Osteoblast (primary cell): Measurements from ENCODE around the gene SLC1A2. TPM values are rescaled to one million over a fixed set of nuclear protein-coding genes. Genes with fewer than 3 reads are reported as not detected.

Source experiments
- DNase-seq: peaks from one replicate; pipeline ENCODE4 v3.0.0; 2011; ENCODE audit warnings: low spot score, mixed read lengths; ENCODE audit not compliant: insufficient read length; ENCODE audit errors: missing footprints
- H2AFZ ChIP-seq: 2 replicates; pipeline ENCODE4 v1.6.0; 2011; ENCODE audit warnings: mild to moderate bottlenecking, low read length
- H3K27ac ChIP-seq: 2 replicates; pipeline ENCODE4 v1.5.1; 2011; ENCODE audit warnings: mild to moderate bottlenecking, low read depth, low read length, moderate library complexity
- H3K27me3 ChIP-seq: 2 replicates; pipeline ENCODE4 v1.6.0; 2012; ENCODE audit warnings: mild to moderate bottlenecking, control low read depth, inconsistent platforms, low read length, moderate library complexity; ENCODE audit not compliant: insufficient read depth
- H3K36me3 ChIP-seq: 2 replicates; pipeline ENCODE4 v1.5.1; 2011; ENCODE audit warnings: mild to moderate bottlenecking, low read length, control low read depth, moderate library complexity; ENCODE audit not compliant: insufficient read depth
- H3K4me1 ChIP-seq: 2 replicates; pipeline ENCODE4 v1.5.1; 2011; ENCODE audit warnings: mild to moderate bottlenecking, low read length, control low read depth, moderate library complexity; ENCODE audit not compliant: insufficient read depth
- H3K4me2 ChIP-seq: 2 replicates; pipeline ENCODE4 v1.6.0; 2011; ENCODE audit warnings: mild to moderate bottlenecking, low read length; ENCODE audit not compliant: insufficient read depth
- H3K4me3 ChIP-seq: fragments of 200-600 bp; sonication (generic); 3 replicates; pipeline ENCODE4 v1.5.1; 2012; ENCODE audit warnings: mild to moderate bottlenecking, low read length, inconsistent platforms; ENCODE audit not compliant: insufficient read depth
- H3K79me2 ChIP-seq: 2 replicates; pipeline ENCODE4 v1.6.0; 2012; ENCODE audit warnings: mild to moderate bottlenecking, low read length, control low read depth, inconsistent platforms; ENCODE audit not compliant: insufficient read depth
- H3K9me3 ChIP-seq: 2 replicates; pipeline ENCODE4 v1.5.1; 2011; ENCODE audit warnings: low read depth, low read length, control low read depth
- H4K20me1 ChIP-seq: 2 replicates; pipeline ENCODE4 v1.6.0; 2012; ENCODE audit warnings: mild to moderate bottlenecking, low read length, control low read depth; ENCODE audit not compliant: insufficient read depth
- CTCF ChIP-seq: IDR thresholded peaks from 2 replicates; pipeline ENCODE4 v1.5.1; 2011; ENCODE audit warnings: mild to moderate bottlenecking, low read depth, low read length, moderate library complexity; ENCODE audit errors: extremely low read depth
- total RNA-seq: library from RNA; depleted of rRNA; stranded (reverse); fragments of >200 nt; gene quantifications from 2 replicates; pipeline ENCODE4 v1.2.3, GENCODE V29; 2012

Gene SLC1A2
- total RNA-seq, 1 donor: 0.72 TPM

DNA sequence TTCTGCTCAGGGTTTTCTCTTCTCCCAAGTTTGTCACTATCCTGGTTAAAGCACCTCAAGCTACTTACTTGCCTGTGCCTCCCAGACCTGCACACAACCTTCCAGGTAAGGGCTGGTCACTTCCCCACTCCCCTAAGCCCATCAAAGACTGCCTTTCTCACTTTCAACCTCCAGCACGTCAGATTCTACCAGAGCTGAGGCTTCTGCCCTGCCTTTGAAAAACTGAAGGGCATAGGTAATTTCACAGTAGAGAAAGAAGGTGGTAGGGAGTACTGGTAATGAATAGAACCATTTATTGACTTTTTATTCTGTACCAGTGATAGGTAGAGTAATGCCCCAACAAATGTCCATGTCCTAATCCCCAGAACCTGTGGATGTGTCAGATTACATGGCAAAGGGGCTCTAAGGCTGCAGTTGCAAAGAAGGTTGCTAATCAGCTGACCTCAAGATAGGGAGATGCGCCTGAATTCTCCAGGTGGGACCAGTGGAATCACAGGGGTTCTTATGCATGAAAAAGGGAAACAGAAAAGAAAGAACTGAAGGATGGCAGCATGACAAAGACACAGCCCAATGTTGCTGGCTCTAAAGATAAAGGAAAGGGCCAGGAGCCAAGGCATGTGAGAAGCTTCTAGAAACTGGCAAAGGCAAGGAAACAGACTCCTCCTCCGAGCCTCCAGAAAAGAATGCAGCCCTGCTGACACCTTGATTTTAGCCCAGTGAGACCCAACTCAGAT is 89.0 kb downstream of the SLC1A2 start:
- H3K4me1 ChIP-seq: no peaks in the 10 kb centered on the region
- H3K4me2 ChIP-seq: no peak overlapping the region
- H4K20me1 ChIP-seq: no peaks in the 10 kb centered on the region
- no peak for DNase-seq
- no peak overlapping the region for H3K27ac ChIP-seq
- H3K4me3 ChIP-seq: no peak overlapping the region
- no peak for TF ChIP-seq CTCF
- no peaks in the 10 kb centered on the region for H3K27me3 ChIP-seq
- H3K9me3 ChIP-seq: no peaks in the 10 kb centered on the region
- H3K36me3 ChIP-seq: no peaks in the 10 kb centered on the region
- no peaks in the 10 kb centered on the region for H3K79me2 ChIP-seq
- H2AFZ ChIP-seq: no peak overlapping the region

- DNase-seq: no peak
- H3K4me1 ChIP-seq: peaks cover 9% of the 10 kb centered on the region
- no peak for TF ChIP-seq CTCF
- H3K36me3 ChIP-seq: no peaks in the 10 kb centered on the region
- no peak overlapping the region for H3K4me2 ChIP-seq
- no peaks in the 10 kb centered on the region for H3K79me2 ChIP-seq
- H3K27me3 ChIP-seq: no peaks in the 10 kb centered on the region
- no peaks in the 10 kb centered on the region for H3K9me3 ChIP-seq
- no peak overlapping the region for H3K27ac ChIP-seq
- no peak overlapping the region for H2AFZ ChIP-seq
- no peaks in the 10 kb centered on the region for H4K20me1 ChIP-seq
- H3K4me3 ChIP-seq: no peak overlapping the region
These were observed 91.5 kb downstream of the SLC1A2 start for GRCh38 chr11:35327829-35328228.

- H3K4me2 ChIP-seq: no peak overlapping the region
- H3K36me3 ChIP-seq: no peaks in the 10 kb centered on the region
- H3K4me1 ChIP-seq: peaks cover 16% of the 10 kb centered on the region
- no peaks in the 10 kb centered on the region for H4K20me1 ChIP-seq
- no peak overlapping the region for H3K4me3 ChIP-seq
- H3K79me2 ChIP-seq: no peaks in the 10 kb centered on the region
- H2AFZ ChIP-seq: no peak overlapping the region
- H3K9me3 ChIP-seq: no peaks in the 10 kb centered on the region
- H3K27ac ChIP-seq: no peak overlapping the region
- TF ChIP-seq CTCF: no peak
- no peaks in the 10 kb centered on the region for H3K27me3 ChIP-seq
- no peak for DNase-seq
These were observed 93.0 kb downstream of the SLC1A2 start for GRCh38 chr11:35326266-35326879.

DNA sequence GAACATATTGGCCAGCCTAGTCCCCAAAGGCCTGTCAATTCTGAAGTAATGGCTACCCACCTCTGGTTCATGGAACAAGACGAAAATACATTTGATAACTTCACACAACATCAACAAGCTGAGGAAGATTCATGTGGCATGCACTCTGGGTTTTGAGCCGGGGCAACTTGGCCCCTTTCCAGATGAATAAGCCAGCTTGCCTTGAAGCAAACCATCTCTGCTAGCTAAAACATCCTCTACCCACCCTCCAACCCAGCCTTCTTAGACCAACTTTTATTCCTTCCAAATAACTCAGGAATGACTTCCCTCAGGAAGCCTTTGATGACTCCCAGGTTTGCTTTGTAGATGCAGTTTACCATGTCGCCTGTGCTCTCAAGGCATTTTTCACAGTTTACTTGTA is 94.4 kb downstream of the SLC1A2 start:
- no peak overlapping the region for H2AFZ ChIP-seq
- no peaks in the 10 kb centered on the region for H3K79me2 ChIP-seq
- no peak overlapping the region for H3K4me3 ChIP-seq
- no peak for DNase-seq
- H3K4me1 ChIP-seq: peaks cover 16% of the 10 kb centered on the region
- H3K4me2 ChIP-seq: no peak overlapping the region
- no peaks in the 10 kb centered on the region for H3K36me3 ChIP-seq
- no peaks in the 10 kb centered on the region for H3K27me3 ChIP-seq
- H4K20me1 ChIP-seq: no peaks in the 10 kb centered on the region
- H3K27ac ChIP-seq: no peak overlapping the region
- TF ChIP-seq CTCF: no peak
- H3K9me3 ChIP-seq: no peaks in the 10 kb centered on the region
